H1 (cell line): ENCODE results near the gene SLCO2A1. TPM values are rescaled to one million over a fixed set of nuclear protein-coding genes. Genes with fewer than 3 reads are reported as not detected.

Experiments
- ATF2 ChIP-seq: IDR thresholded peaks from 2 replicates; pipeline ENCODE4 v1.6.1; 2012; ENCODE audit warnings: low read length, inconsistent platforms
- EGR1 ChIP-seq: IDR thresholded peaks from 2 replicates; pipeline ENCODE4 v1.6.1; 2011; ENCODE audit warnings: low read depth, low read length, borderline replicate concordance
- GABPA ChIP-seq: IDR thresholded peaks from 2 replicates; pipeline ENCODE4 v1.6.1; 2011; ENCODE audit warnings: mild to moderate bottlenecking, low read length, moderate library complexity, borderline replicate concordance; ENCODE audit not compliant: insufficient read depth
- RFX5 ChIP-seq: IDR thresholded peaks from 2 replicates; pipeline ENCODE4 v1.6.1; 2011; ENCODE audit warnings: low read depth, low read length, improper control_type of control experiment, borderline replicate concordance
- SAP30 ChIP-seq: fragments of 300-600 bp; sonication (generic); IDR thresholded peaks from 2 replicates; pipeline ENCODE4 v1.7.1; 2012; ENCODE audit warnings: low read length, moderate library complexity, mild to moderate bottlenecking, inconsistent platforms; ENCODE audit not compliant: insufficient read depth, insufficient replicate concordance
- polyA plus RNA-seq, 7 experiments: library from polyadenylated mRNA; depleted of rRNA in 3 of 7; stranded (reverse) in 5 of 7; unstranded in 2 of 7; fragments of >200 nt in 5 of 7; fragments of 200-250 nt in 2 of 7; gene quantifications; 1 replicate in 5 of 7; 2 replicates in 1 of 7; 4 replicates in 1 of 7; pipeline versions ENCODE4 v1.2.1 to v1.2.3, GENCODE V29; 2011 to 2013; ENCODE audit warnings: missing spikeins in 2 of 7, mixed read lengths in 2 of 7
- total RNA-seq: library from RNA; stranded (reverse); fragmentation: NEBNext Ultra II Directional; extraction: Animal tissue kit (Norgen Biotek cat#: 25700); gene quantifications from 2 replicates; pipeline ENCODE4 v1.2.1, GENCODE V29; 2021

Gene SLCO2A1
- total and polyA plus RNA-seq, 2 of the 8 experiments (the other 6 are each of a cell fraction or from before 2014, with no cell fraction given), result 1.1 to 2.3 TPM

- TF ChIP-seq SAP30 (no peak), GABPA (no peak), EGR1 (no peak), RFX5 (no peak), ATF2 (no peak)
- TF ChIP-seq, all 59 proteins: peak for 0
These were observed 81.5 kb downstream of the SLCO2A1 start (continued) for GRCh38 chr3:133948131-133948810.
